ENCODE measurements around the gene CHRNA3. TPM values are rescaled to one million over a fixed set of nuclear protein-coding genes. Genes with fewer than 3 reads are reported as not detected.

CHRNA3 gene
- total RNA-seq, 4 donors from 2014 or later: not detected

DNA sequence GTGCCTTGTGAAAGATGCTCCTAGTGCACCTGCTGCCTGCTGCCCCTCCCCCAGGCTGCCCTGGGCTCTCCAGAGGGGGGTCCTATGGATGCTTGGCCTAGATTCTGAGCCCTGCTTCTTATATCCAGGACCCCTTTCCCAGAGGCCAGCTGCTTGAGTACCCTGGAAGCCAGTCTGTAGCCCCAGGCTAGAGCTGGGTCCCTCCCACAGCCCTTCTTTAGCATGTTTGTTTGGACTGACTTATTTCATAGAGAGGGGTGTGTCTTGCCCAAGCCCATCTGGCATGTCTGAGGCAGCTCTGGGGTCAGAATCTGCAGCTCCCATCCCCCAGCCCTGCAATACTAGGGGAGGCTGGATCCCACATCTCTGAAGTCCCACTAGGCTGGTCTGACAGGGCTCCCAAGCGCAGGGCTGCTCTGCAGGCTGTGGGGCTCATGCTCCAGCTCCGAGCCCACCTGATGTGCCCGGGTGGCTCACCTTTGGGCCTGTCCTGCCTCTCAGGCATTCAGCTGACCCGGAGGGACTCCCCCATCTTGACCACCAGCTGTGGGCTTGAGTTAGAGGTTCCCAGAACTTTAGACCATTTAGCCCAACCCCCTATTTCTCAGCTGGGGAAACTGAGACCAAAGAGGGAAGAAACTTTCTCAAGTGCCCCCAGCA lies 17.1 kb upstream of the CHRNA3 start:
- peaks cover 0 to 15% (median 3%) of the 10 kb centered on the region in 4 donors for H3K9me3 ChIP-seq
- no peaks in the 10 kb centered on the region for H3K36me3 ChIP-seq
- peaks cover 0 to 13% (median 9%) of the 10 kb centered on the region in 4 donors for H3K4me1 ChIP-seq
- H3K27ac ChIP-seq: no peak overlapping the region
- H3K27me3 ChIP-seq: peaks cover 0 to 31% of the 10 kb centered on the region in 2 donors
- WGBS, 2 donors: 69 to 91% methylated on average over 4 of the region's 4 CpGs
- H3K4me3 ChIP-seq: no peak overlapping the region
- no peak for DNase-seq (ENCODE audit: low spot score in 2 of 2)
- TF ChIP-seq, protein P1, sequence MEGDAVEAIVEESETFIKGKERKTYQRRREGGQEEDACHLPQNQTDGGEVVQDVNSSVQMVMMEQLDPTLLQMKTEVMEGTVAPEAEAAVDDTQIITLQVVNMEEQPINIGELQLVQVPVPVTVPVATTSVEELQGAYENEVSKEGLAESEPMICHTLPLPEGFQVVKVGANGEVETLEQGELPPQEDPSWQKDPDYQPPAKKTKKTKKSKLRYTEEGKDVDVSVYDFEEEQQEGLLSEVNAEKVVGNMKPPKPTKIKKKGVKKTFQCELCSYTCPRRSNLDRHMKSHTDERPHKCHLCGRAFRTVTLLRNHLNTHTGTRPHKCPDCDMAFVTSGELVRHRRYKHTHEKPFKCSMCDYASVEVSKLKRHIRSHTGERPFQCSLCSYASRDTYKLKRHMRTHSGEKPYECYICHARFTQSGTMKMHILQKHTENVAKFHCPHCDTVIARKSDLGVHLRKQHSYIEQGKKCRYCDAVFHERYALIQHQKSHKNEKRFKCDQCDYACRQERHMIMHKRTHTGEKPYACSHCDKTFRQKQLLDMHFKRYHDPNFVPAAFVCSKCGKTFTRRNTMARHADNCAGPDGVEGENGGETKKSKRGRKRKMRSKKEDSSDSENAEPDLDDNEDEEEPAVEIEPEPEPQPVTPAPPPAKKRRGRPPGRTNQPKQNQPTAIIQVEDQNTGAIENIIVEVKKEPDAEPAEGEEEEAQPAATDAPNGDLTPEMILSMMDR (IDR thresholded peaks at IDR 0.05): no peak
- no peak for TF ChIP-seq EP300 (IDR thresholded peaks at IDR 0.05)
- TF ChIP-seq POLR2A (IDR thresholded peaks at IDR 0.05): no peak

DNA sequence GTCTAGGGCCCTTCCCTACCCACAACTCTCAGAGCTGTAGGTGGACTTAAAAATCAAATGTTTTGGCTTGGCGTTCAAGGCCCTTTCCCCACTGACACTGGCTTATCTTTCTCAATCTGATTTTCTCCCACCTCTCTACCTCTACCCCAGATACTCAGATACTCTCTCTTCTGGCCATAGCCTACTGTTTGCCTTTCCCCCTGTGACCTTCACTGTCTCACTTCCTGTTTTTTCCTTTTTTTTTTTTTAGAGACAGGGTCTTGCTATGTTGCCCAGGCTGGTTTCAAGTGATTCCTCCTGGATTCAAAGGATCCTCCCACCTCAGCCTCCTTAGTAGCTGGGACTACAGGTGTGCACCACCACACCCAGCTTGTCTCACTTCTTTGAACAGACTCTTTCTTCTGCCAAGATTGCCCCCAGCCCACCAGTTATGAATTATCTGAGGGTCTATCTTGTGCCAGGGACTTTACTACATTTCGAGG lies 15.6 kb upstream of the CHRNA3 start:
- Histone ChIP-seq H3K27me3 (peaks cover 0 to 27% of the 10 kb centered on the region in 2 donors), H3K36me3 (no peaks in the 10 kb centered on the region), H3K4me1 (peaks cover 0 to 12% (median 9%) of the 10 kb centered on the region in 4 donors), H3K4me3 (no peak overlapping the region), H3K27ac (no peak overlapping the region), H3K9me3 (peaks cover 0 to 18% (median 4%) of the 10 kb centered on the region in 4 donors)
- TF ChIP-seq, protein P1 (IDR thresholded peaks at IDR 0.05): no peak
- TF ChIP-seq EP300 (IDR thresholded peaks at IDR 0.05) (no peak), POLR2A (IDR thresholded peaks at IDR 0.05) (no peak)
- DNase-seq (ENCODE audit: low spot score in 2 of 2): no peak
- 82 to 93% methylated on average over 2 of the region's 2 CpGs for WGBS, 2 donors

DNA sequence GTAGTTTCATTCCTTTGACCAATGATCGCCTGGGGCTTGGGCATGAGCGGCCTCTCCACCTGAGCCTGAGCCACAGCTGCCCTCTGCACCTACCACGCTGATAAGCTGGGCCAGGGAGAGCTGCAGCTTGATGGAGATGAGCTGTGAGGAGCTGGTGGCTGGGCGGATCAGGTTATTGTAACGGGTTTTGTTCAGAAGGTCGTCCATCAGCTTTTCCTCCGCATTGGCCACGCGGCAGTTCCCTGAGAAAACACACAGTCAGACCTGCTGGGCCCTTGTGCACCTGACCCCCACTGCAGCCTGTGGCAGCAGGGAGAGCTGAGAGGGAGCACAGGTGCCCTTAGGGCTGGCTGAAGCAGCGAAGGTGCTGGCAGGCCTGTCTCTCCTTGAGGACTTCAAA lies 14.6 kb upstream of the CHRNA3 start:
- H3K36me3 ChIP-seq: no peaks in the 10 kb centered on the region
- H3K4me1 ChIP-seq: peaks cover 0 to under 1% (median under 1%) of the 10 kb centered on the region in 4 donors
- peaks cover 0 to 18% (median 4%) of the 10 kb centered on the region in 4 donors for H3K9me3 ChIP-seq
- H3K27ac ChIP-seq: no peak overlapping the region
- TF ChIP-seq POLR2A (IDR thresholded peaks at IDR 0.05) (no peak), EP300 (IDR thresholded peaks at IDR 0.05) (no peak)
- TF ChIP-seq, protein P1 (IDR thresholded peaks at IDR 0.05): no peak
- WGBS, 2 donors: 84 to 88% methylated on average over 10 of the region's 10 CpGs
- no peak for DNase-seq (ENCODE audit: low spot score in 2 of 2)
- H3K27me3 ChIP-seq: peaks cover 0 to 16% of the 10 kb centered on the region in 2 donors
- no peak overlapping the region for H3K4me3 ChIP-seq

DNA sequence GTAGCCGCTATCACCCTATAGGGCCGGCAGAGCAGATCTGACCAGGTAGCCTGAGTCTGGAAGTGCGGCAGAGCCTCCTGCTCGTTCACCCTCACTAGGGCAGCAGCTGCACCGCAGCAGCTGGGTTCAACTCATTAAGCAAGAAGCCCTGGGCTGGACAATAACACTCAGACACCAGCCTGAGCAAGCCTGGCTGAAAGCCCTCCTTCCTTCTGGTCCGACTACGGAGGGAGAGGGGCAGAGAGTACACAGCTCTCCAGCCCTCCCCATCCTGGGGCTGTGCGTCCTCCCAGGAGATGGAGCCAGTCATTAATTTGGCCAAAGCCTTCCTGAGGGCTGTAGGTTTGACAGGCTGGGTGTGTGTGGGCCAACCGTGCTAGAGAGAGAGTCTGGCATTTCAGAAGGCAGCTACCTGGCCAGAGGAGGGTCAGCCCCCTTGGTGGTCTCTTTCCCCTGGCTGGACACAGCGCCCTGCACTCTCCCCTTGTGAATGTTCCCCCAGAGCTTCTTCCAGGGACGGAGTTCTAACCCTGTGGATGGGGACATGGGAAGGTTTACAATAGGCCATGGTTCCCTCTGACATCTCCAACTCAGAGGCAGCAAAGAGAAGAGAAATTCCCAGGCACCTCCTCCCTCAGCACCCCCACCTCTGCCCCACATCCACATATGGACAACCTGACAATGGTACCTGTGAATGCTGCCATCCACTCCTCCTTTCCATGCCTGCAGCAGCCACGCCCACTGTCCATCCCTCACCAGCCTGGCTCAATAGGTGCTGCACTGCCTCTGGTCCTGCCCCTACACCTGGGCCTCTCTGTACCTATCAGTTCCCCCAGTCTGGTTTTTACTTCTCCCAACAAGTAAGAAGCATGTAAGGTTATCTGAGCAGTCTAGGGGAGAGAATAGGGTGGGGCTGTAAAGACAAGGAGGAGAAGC lies 13.7 kb upstream of the CHRNA3 start:
- Histone ChIP-seq H3K9me3 (peaks cover 0 to 18% (median 4%) of the 10 kb centered on the region in 4 donors), H3K27ac (no peak overlapping the region), H3K4me1 (no peaks in the 10 kb centered on the region), H3K27me3 (peaks cover 0 to 7% of the 10 kb centered on the region in 2 donors), H3K4me3 (no peak overlapping the region), H3K36me3 (no peaks in the 10 kb centered on the region)
- DNase-seq (ENCODE audit: low spot score in 2 of 2): no peak
- TF ChIP-seq EP300 (IDR thresholded peaks at IDR 0.05): no peak
- TF ChIP-seq POLR2A (IDR thresholded peaks at IDR 0.05): no peak
- TF ChIP-seq, protein P1 (IDR thresholded peaks at IDR 0.05): no peak
- 79 to 82% methylated on average over 9 to 10 of the region's 12 CpGs for WGBS, 2 donors

All from tibial nerve (tissue), 4 donors.